ENCODE data around the gene ERBB2.
"Not testable (repeated sequence)": the region's sequence is repeated elsewhere in the genome, so short reads cannot be mapped to it uniquely, and the experiment has no call there.

Gene ERBB2

GRCh38 chr17:39678340-39679116 lies 21.3 kb upstream of the ERBB2 start:
- DNase-seq (ENCODE audit: low spot score), result no peak

DNA sequence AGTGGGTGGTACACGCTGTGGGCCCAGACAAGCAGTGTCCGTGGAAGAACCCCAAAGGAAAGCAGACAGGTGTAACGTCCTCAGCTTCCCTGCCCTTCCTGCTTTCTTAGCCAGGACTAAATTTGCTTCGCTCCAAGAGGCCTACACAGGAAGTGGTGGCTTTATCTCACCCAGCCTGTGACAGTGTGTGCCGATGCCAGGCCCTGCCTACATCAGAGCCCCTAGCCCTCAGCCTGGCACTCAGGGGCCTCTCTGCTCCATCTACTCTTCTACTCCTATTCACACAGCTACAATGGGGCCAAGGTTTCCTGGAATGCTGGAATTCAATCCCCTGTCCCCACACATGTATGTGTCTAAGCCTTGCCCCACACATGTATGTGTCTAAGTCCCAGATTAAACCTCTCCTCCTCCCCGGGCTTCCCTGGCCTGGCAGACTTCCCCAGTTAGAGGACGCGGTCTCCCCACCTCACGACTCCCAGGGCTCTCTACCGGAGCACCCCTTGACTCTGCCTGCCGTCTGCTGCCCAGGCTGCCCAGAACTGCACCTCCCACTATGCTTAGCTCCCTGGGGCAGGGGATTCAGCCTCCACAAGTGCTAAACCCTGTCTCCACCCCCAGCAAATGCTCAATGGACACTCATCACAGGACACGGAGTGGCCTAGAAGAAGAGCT lies 20.2 kb upstream of the ERBB2 start:
- peak; percentile 10 for DNase-seq (ENCODE audit: low spot score)

DNA sequence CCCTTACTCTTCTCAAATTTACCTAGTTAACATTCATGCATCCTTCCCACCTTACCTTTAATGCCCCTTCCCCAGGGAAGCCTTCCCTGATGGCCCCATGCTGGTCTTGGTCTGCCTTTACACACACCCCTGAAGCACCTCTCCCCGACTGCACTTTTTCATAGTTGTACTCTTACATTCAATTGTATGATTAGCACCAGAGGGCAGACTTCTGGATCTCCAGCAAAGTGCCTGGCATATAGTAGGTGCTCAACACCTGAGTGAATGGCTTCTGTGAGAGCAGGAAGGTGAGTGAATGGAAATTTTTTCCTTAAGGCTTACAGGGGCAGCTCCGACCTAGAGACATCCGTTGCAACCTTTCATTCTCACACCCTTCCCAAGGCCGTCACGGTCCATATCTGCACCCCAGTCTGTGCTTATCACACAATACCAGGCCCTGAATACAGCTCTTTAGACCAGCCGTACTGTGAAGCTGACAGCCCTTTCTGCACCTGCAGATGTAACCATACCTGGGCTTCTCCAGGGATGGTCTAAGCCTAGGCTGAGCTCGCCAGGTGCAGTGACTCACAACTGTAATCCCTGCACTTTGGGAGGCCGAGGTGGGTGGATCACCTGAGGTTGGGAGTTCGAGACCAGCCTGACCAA lies 16.4 kb upstream of the ERBB2 start:
- DNase-seq (ENCODE audit: low spot score), result peak; percentile 26

GRCh38 chr17:39684369-39685192 lies 15.3 kb upstream of the ERBB2 start:
- no peak for DNase-seq (ENCODE audit: low spot score)

DNA sequence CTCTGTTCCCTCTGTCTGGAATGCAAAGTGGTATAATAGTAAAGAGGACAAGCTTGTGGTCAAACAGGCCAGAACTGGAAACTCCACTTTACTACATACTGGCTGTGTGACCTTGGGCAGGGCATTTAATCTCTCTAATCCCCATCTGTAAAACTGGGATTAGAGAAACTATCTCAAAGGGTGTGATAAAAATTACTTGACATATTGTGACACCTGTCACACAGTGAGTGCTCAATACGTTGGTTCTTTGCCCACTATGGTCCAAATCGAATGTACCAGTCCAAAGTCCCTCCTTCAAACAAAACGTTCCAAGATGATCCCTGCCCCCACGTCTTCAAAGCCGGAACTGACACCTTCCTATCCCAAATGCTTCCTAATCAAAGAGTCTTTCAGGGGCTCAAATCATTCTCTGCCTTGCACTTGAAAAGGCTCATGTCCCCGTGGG lies 12.7 kb upstream of the ERBB2 start:
- DNase-seq (ENCODE audit: low spot score), result no peak

- peak; percentile 85 for DNase-seq (ENCODE audit: low spot score)
These were observed 12.1 kb upstream of the ERBB2 start, which contains the start of gene PGAP3 for GRCh38 chr17:39687546-39688474. TSS of gene PGAP3 (minus strand) at chr17:39688057. CDS start at chr17:39688014, 43 bp downstream.

DNA sequence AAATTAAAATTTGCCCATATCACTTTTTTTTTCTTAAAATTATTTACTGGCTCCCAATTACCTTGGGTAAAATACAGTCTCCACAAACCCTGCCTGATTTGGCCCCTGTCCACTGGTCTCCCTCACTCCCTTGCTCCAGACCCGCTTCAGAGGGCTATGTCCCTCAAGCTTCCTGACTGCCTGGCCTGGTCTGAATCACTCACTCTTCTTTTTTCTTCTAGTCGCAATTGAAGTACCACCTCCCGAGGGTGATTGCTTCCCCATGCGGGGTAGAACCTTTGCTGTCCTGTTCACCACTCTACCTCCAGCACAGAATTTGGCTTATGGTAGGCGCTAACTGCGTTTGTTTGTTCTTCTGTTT lies 11.4 kb upstream of the ERBB2 start:
- no peak for DNase-seq (ENCODE audit: low spot score)

- DNase-seq (ENCODE audit: low spot score), result no peak
These were observed 10.9 kb upstream of the ERBB2 start for GRCh38 chr17:39688945-39689344.

- no peak for DNase-seq (ENCODE audit: low spot score)
These were observed 5.3 kb upstream of the ERBB2 start for GRCh38 chr17:39694593-39694992.

DNA sequence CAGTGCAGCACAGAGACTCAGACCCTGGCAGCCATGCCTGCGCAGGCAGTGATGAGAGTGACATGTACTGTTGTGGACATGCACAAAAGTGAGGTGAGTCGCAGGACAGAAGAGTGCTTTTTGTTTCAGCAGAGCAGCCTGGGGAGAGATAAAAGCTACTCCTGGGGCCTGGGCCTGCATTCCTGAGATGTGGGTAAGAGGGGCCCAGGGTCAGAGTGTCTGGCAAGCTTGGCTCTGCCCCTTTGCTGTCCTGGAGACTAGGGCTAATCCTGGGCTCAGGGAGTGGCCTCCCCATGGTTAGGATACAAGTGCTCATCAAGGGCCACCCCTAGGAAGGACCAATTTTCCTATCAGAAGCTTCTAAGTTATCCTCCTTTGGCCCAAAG lies 4.8 kb upstream of the ERBB2 start:
- DNase-seq (ENCODE audit: low spot score), result no peak

DNA sequence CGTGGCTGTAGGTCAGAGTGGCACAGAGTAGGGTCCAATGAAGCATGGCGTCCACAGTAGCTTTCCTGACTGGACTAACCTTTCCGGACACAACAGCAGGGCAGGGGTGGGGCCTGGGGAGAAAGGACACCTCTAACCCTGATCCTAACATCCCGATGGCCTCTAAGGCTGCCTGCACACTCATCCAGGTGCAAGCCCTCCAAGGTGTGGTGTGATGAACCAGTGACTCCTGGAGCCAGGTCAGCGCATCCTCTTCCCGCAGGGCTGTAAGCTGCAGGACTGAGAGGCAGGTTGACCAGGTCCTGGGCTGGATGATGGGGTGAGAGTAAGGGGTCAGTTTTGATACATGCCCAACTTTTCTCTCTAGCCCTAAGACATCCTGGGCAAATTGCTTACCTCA lies 3.1 kb upstream of the ERBB2 start:
- DNase-seq (ENCODE audit: low spot score), result no peak

DNA sequence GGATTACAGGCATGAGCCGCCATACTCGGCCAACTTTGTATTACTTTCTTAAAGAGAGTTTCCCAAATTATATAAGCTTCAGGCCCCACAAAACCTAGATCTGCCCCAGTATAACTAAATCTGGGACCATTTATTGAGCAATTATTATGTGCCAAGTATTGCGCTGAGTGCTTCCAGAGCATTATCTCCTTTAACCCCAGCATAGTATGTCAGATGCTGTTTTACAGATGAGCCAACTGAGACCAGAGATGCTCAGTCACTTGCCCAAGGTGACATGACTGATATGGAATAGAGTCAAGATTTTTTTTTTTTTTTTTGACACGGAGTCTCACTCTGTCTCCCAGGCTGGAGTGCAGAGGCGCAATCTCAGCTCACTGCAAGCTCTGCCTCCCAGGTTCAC lies 1.9 kb upstream of the ERBB2 start:
- no peak for DNase-seq (ENCODE audit: low spot score)

GRCh38 chr17:39699157-39699817 lies 577 bp upstream of the ERBB2 start:
- not testable (repeated sequence) for DNase-seq (ENCODE audit: low spot score)

- DNase-seq (ENCODE audit: low spot score), result no peak
These were observed 504 bp downstream of the ERBB2 start for GRCh38 chr17:39700148-39700987.

- DNase-seq (ENCODE audit: low spot score), result no peak
These were observed 1.3 kb downstream of the ERBB2 start for GRCh38 chr17:39701012-39701783.

- no peak for DNase-seq (ENCODE audit: low spot score)
These were observed 2.0 kb downstream of the ERBB2 start for GRCh38 chr17:39701784-39702422.

GRCh38 chr17:39702901-39703893 lies 3.3 kb downstream of the ERBB2 start:
- DNase-seq (ENCODE audit: low spot score), result no peak

Data from hematopoietic multipotent progenitor cell treated with erythropoietin and hydrocortisone succinate and interleukin-3 and kit ligand, for 17 days (in vitro differentiated cells).